SU-DHL-6 (cell line): Measurements from ENCODE around the gene SH3BP5.

Experiments used
- H2AFZ ChIP-seq: fragments of 200-600 bp; sonication (generic); 2 replicates; pipeline ENCODE4 v1.6.1; 2014; ENCODE audit warnings: low read depth, mild to moderate bottlenecking, moderate library complexity, mixed read lengths, antibody characterized with exemption, low read length; ENCODE audit not compliant: severe bottlenecking
- H3F3A ChIP-seq: fragments of 200-600 bp; shearing (Covaris generic); 2 replicates; pipeline ENCODE4 v1.6.0; 2016; ENCODE audit warnings: antibody characterized with exemption, mild to moderate bottlenecking; ENCODE audit not compliant: insufficient read depth
- H3K27ac ChIP-seq: fragments of 200-600 bp; sonication (generic); 2 replicates; pipeline ENCODE4 v1.5.1; 2016; ENCODE audit warnings: low read depth, mild to moderate bottlenecking, low read length, moderate library complexity, mixed read lengths
- H3K27me3 ChIP-seq: fragments of 200-600 bp; sonication (generic), shearing (Covaris generic); 2 replicates; pipeline ENCODE4 v1.6.0; 2014; ENCODE audit warnings: mild to moderate bottlenecking, low read length
- H3K36me3 ChIP-seq: fragments of 200-600 bp; sonication (generic); 2 replicates; pipeline ENCODE4 v1.6.1; 2014; ENCODE audit warnings: mild to moderate bottlenecking, low read length, mixed read lengths
- H3K4me2 ChIP-seq: fragments of 300-600, 200-600 bp; shearing (Covaris generic), sonication (generic); 2 replicates; pipeline ENCODE4 v1.6.0; 2014; ENCODE audit warnings: low read length, low read depth, mild to moderate bottlenecking; ENCODE audit not compliant: poor library complexity, severe bottlenecking
- H3K4me3 ChIP-seq: fragments of 200-600 bp; sonication (generic); 2 replicates; pipeline ENCODE4 v1.5.1; 2014; ENCODE audit warnings: antibody characterized with exemption, low read length, mild to moderate bottlenecking, mixed read lengths; ENCODE audit not compliant: insufficient read depth, poor library complexity, severe bottlenecking
- H3K79me2 ChIP-seq: fragments of 200-600 bp; sonication (generic); 2 replicates; pipeline ENCODE4 v1.6.1; 2014; ENCODE audit warnings: mild to moderate bottlenecking, low read length, moderate library complexity; ENCODE audit not compliant: insufficient read depth
- H3K9ac ChIP-seq: fragments of 200-600 bp; sonication (generic); 2 replicates; pipeline ENCODE4 v1.7.0; 2014; ENCODE audit warnings: mild to moderate bottlenecking, low read length
- H3K9me2 ChIP-seq: fragments of 200-600 bp; sonication (generic); replicated peaks from 2 replicates; pipeline ENCODE4 v1.6.1; 2014; ENCODE audit warnings: low read length; ENCODE audit not compliant: insufficient read depth
- H3K9me3 ChIP-seq: fragments of 200-600 bp; sonication (generic); 2 replicates; pipeline ENCODE4 v1.6.1; 2014; ENCODE audit warnings: low read length, mixed read lengths; ENCODE audit not compliant: insufficient read depth
- H4K20me1 ChIP-seq: fragments of 200-600 bp; sonication (generic); 2 replicates; pipeline ENCODE4 v1.6.1; 2014; ENCODE audit warnings: low read depth, mild to moderate bottlenecking, antibody characterized with exemption, low read length, moderate library complexity, mixed read lengths
- CTCF ChIP-seq: fragments of 200-600 bp; sonication (generic); IDR thresholded peaks from one replicate; pipeline ENCODE4 v1.5.1; 2017; ENCODE audit warnings: antibody characterized with exemption, mild to moderate bottlenecking, low read length, moderate library complexity; ENCODE audit not compliant: insufficient read depth, poor library complexity, severe bottlenecking
- EZH2phosphoT487 ChIP-seq: fragments of 200-600 bp; sonication (generic), shearing (Covaris generic); conservative IDR thresholded peaks from 2 replicates; pipeline ENCODE4 v1.6.1; 2018; ENCODE audit warnings: mild to moderate bottlenecking, antibody characterized with exemption, low read length, moderate library complexity, mixed read lengths

The SH3BP5 gene

GRCh38 chr3:15229262-15229661, 103.1 kb downstream of the SH3BP5 start:
- no peak for TF ChIP-seq EZH2phosphoT487
- no peak for TF ChIP-seq CTCF
- Histone ChIP-seq H3K9ac (no peak overlapping the region), H3K9me3 (no peaks in the 10 kb centered on the region), H3F3A (peaks cover 10% of the 10 kb centered on the region; the same call in 1 of the 2 replicates), H4K20me1 (no peaks in the 10 kb centered on the region), H3K4me3 (no peak overlapping the region), H3K27me3 (no peaks in the 10 kb centered on the region), H3K79me2 (no peaks in the 10 kb centered on the region), H3K36me3 (peaks cover 54% of the 10 kb centered on the region), H3K4me2 (no peak overlapping the region), H3K27ac (no peak overlapping the region), H2AFZ (no peak overlapping the region), H3K9me2 (no peaks in the 10 kb centered on the region)

DNA sequence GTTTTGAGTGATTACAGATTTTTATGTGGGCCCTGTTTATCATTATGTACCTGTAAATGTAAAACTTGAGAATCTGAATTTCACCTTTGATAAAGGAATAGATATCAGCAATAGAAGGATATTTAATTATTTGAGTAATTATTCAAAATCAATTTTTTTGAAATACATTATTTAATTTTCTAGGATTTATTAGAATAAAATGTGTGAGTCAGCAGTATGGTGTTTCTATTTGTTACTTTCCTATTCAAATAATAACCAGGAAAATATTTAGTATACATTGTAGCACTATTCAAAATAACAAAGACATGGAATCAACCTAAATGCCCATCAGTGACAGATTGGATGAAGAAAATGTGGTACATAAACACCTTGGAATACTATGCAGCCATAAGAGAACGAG, 104.2 kb downstream of the SH3BP5 start:
- Histone ChIP-seq H3F3A (peaks cover 10% of the 10 kb centered on the region; the same call in 1 of the 2 replicates), H2AFZ (no peak overlapping the region), H3K27ac (no peak overlapping the region), H3K36me3 (peaks cover 51% of the 10 kb centered on the region), H4K20me1 (no peaks in the 10 kb centered on the region), H3K9me3 (no peaks in the 10 kb centered on the region), H3K79me2 (no peaks in the 10 kb centered on the region), H3K27me3 (no peaks in the 10 kb centered on the region), H3K9me2 (no peaks in the 10 kb centered on the region), H3K4me3 (no peak overlapping the region), H3K4me2 (no peak overlapping the region), H3K9ac (no peak overlapping the region)
- TF ChIP-seq EZH2phosphoT487 (no peak), CTCF (no peak)

DNA sequence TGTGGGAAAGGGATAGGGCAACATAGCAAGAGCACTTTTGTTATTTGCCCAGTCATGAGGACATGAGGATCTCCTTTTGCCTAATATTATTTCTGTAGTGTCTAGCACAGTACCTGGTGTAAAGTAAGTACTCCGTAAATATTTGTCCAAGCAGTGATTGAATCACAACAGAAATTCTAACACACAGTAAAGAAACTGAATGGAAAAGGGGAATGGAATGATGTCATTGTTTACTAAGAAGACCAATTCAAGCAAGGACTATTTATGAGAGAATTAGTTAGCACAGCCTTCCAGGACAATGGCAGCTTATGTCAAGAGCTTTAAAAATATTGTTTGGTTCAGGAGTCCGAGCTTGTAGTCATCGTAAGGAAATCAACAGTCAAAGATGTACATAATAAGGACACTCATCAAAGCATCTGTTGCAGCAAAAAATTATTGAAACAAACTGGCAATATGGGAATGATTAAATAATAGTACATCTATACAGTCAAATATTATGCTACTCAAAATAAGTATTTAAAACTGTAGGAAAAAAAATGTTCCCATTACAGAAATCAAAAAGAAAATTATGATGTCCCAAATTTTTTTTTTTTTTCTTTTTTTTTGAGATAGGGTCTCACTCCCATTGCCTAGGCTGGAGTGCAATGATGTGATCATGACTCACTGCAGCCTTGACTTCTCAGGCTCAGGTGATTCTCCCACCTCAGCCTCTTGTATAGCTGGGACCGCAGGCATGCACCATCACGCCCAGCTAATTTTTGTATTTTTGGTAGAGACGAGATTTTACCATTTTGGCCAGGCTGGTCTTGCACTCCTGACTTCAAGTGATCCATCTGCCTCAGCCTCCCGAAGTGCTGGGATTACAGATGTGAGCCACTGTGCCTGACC, 108.5 kb downstream of the SH3BP5 start:
- H3K79me2 ChIP-seq: no peaks in the 10 kb centered on the region
- no peaks in the 10 kb centered on the region for H4K20me1 ChIP-seq
- no peak for TF ChIP-seq EZH2phosphoT487
- no peaks in the 10 kb centered on the region for H3K9me3 ChIP-seq
- H3K27me3 ChIP-seq: no peaks in the 10 kb centered on the region
- H3K4me3 ChIP-seq: no peak overlapping the region
- H3K9me2 ChIP-seq: no peaks in the 10 kb centered on the region
- H3K36me3 ChIP-seq: peaks cover 54% of the 10 kb centered on the region
- H3K4me2 ChIP-seq: no peak overlapping the region
- H3K27ac ChIP-seq: no peak overlapping the region
- no peak overlapping the region for H3K9ac ChIP-seq
- peaks cover 10% of the 10 kb centered on the region; the same call in 1 of the 2 replicates for H3F3A ChIP-seq
- H2AFZ ChIP-seq: no peak overlapping the region

- Histone ChIP-seq H3K4me3 (no peak overlapping the region), H4K20me1 (no peaks in the 10 kb centered on the region), H3K36me3 (peaks cover 50% of the 10 kb centered on the region), H3K9me2 (no peaks in the 10 kb centered on the region), H3K9ac (no peak overlapping the region), H3K79me2 (no peaks in the 10 kb centered on the region), H3K27me3 (no peaks in the 10 kb centered on the region), H3K27ac (no peak overlapping the region), H2AFZ (no peak overlapping the region), H3F3A (peaks cover 20% of the 10 kb centered on the region), H3K4me2 (no peak overlapping the region), H3K9me3 (no peaks in the 10 kb centered on the region)
- TF ChIP-seq CTCF (no peak), EZH2phosphoT487 (no peak)
These were observed 110.7 kb downstream of the SH3BP5 start for GRCh38 chr3:15221574-15222217.
